Lower lobe of right lung (tissue), 2 donors: Measurements from ENCODE around the gene IDH2. TPM values are rescaled to one million over a fixed set of nuclear protein-coding genes. Genes with fewer than 3 reads are reported as not detected.

Experiments
- ATAC-seq, 2 donors: fragments of 200-7000 bp; cut with Tn5 transposase; one replicate each; pipeline ENCODE4 v1.9.1; 2020 to 2022; ENCODE audit warnings: mild to moderate bottlenecking in 2 of 2, moderate library complexity in 2 of 2
- DNase-seq: peaks from one replicate; pipeline ENCODE4 v3.0.0-alpha.2; 2020
- H3K27ac ChIP-seq: fragments of 200-600 bp; one replicate; pipeline ENCODE4 v1.8.0; 2022
- H3K27me3 ChIP-seq: fragments of 200-600 bp; one replicate; pipeline ENCODE4 v1.8.0; 2022; ENCODE audit warnings: low read depth
- H3K36me3 ChIP-seq: fragments of 200-600 bp; one replicate; pipeline ENCODE4 v1.8.0; 2022; ENCODE audit warnings: mild to moderate bottlenecking
- H3K4me1 ChIP-seq: fragments of 200-600 bp; one replicate; pipeline ENCODE4 v1.8.0; 2022
- H3K4me3 ChIP-seq: fragments of 200-600 bp; one replicate; pipeline ENCODE4 v1.8.0; 2022; ENCODE audit warnings: mild to moderate bottlenecking
- H3K9me3 ChIP-seq: fragments of 200-600 bp; one replicate; pipeline ENCODE4 v1.8.0; 2022
- intact Hi-C: fragments of 100-400 bp; cut with DNase I; formaldehyde crosslinking; loops from one replicate; pipeline ENCODE4 v1.11.0; 2022
- total RNA-seq: library from RNA; stranded (reverse); fragmentation: NEBNext Ultra II Directional; extraction: Animal tissue kit (Norgen Biotek cat#: 25700); gene quantifications from one replicate; pipeline ENCODE4 v1.2.1, GENCODE V29; 2021
- TF ChIP-seq, protein P1 (sequence below): fragments of 200-600 bp; IDR thresholded peaks from one replicate; pipeline ENCODE4 v1.8.0; 2022; ENCODE audit warnings: antibody characterized with exemption, mild to moderate bottlenecking
- donor health status: DM: no; HTN: yes; CAD: no; lungs with severe emphysema.

The IDH2 gene
- total RNA-seq, 1 donor from 2014 or later = 46.7 TPM

DNA sequence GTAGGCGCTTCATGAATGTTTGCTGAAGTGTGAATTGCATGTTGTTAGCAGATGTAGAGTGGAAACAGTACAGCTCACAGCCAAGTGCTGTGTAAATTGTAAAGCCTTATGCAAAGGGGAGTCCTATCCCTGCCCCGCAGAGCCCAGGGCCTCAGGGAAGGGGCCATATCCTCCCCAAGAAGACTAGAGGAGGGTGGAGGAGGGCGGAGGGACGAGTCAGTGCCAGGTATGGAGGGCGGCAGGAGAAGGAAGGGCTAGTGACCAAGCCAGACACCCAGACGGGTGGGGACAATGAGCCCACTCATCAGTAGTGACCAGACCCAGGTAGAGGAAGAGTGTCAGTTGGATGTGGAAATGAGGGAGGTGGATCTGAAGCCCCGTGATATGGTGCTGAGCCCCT, 56.0 kb downstream of the IDH2 start:
- Histone ChIP-seq H3K27ac (peak overlapping the region; percentile 78), H3K4me3 (no peak overlapping the region), H3K27me3 (no peaks in the 10 kb centered on the region), H3K4me1 (peaks cover 34% of the 10 kb centered on the region), H3K36me3 (no peaks in the 10 kb centered on the region), H3K9me3 (no peaks in the 10 kb centered on the region)
- TF ChIP-seq, protein P1, sequence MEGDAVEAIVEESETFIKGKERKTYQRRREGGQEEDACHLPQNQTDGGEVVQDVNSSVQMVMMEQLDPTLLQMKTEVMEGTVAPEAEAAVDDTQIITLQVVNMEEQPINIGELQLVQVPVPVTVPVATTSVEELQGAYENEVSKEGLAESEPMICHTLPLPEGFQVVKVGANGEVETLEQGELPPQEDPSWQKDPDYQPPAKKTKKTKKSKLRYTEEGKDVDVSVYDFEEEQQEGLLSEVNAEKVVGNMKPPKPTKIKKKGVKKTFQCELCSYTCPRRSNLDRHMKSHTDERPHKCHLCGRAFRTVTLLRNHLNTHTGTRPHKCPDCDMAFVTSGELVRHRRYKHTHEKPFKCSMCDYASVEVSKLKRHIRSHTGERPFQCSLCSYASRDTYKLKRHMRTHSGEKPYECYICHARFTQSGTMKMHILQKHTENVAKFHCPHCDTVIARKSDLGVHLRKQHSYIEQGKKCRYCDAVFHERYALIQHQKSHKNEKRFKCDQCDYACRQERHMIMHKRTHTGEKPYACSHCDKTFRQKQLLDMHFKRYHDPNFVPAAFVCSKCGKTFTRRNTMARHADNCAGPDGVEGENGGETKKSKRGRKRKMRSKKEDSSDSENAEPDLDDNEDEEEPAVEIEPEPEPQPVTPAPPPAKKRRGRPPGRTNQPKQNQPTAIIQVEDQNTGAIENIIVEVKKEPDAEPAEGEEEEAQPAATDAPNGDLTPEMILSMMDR = no peak
- intact Hi-C loops = no loop called here
- no peak for DNase-seq
- ATAC-seq = no peak

DNA sequence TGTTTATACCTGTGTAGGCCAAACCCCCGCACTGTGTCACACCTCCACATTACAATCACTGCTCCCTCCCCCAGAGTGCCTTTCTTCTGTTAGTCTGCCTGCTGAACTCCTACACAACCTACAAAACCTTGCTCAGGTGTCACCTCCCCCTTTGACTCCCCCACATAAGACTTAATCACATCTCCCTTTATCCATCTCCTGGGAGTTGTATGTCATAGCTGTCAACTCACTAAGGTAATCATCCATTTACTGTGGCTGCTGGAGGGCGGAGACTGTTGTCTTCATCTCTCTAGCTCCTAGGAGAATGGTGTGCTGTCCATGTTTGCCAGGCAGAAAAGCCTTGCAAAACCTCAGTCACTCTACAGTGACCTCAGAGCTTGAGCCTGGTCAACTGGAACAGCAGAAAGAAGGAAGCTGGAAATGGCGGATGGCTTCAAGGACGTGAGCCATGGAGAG, 57.3 kb downstream of the IDH2 start:
- ATAC-seq = no peak
- Histone ChIP-seq H3K36me3 (no peaks in the 10 kb centered on the region), H3K4me1 (peaks cover 43% of the 10 kb centered on the region), H3K9me3 (no peaks in the 10 kb centered on the region), H3K27me3 (no peaks in the 10 kb centered on the region), H3K4me3 (no peak overlapping the region), H3K27ac (no peak overlapping the region)
- TF ChIP-seq, protein P1 = no peak
- intact Hi-C loops = no loop called here
- DNase-seq = no peak

DNA sequence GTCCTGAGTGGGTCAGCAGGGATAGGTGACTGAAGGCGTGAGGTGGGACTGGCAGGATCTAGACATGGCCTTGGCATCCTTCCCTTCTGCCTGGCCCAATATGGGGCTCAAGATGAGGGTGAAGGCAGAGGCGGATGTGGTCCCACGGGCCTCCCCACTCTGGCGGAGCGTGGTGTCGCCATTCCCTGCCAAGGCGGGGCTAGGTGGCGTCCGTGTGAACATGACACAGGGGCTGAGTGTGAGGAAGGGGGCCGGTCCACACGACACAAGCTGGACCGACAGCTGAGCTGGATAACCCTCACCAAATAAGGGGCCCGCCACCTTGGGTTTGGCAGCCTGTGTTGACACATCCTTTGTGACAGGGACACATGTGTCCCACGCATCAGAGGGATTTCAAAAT, 58.1 kb downstream of the IDH2 start:
- H3K4me1 ChIP-seq = peaks cover 51% of the 10 kb centered on the region
- no peaks in the 10 kb centered on the region for H3K9me3 ChIP-seq
- H3K27ac ChIP-seq = no peak overlapping the region
- intact Hi-C loops = no loop called here
- no peak for ATAC-seq
- DNase-seq = peak; percentile 37
- no peaks in the 10 kb centered on the region for H3K27me3 ChIP-seq
- TF ChIP-seq, protein P1 = no peak
- H3K4me3 ChIP-seq = no peak overlapping the region
- H3K36me3 ChIP-seq = no peaks in the 10 kb centered on the region

DNA sequence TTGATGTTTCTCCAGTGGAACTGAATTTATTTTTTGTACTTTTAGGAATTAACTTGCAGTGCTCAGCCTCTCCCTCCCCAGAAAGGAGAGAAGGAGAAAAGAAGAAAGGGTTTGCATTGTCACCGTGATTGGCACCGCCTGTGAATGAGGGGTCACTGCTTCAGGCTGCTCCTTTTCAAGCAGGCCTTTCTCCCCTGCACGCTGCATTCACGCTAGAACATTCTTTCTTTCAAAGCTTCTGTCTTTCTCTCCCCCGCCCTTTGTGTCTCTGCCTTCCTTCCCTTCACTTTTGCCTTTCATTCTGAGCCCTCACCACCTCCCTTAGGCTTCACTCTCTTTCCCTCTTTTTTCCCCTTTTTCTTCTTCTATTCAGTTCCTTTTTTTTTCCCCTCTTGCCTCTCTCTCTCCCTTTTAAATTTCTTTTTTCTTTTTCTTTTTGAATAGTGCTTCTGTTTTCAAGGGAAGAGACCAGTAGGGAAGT, 58.7 kb downstream of the IDH2 start:
- ATAC-seq (no peak), DNase-seq (no peak)
- H3K9me3 ChIP-seq = no peaks in the 10 kb centered on the region
- intact Hi-C loops = no loop called here
- H3K4me3 ChIP-seq = no peak overlapping the region
- H3K27ac ChIP-seq = no peak overlapping the region
- peaks cover 55% of the 10 kb centered on the region for H3K4me1 ChIP-seq
- no peaks in the 10 kb centered on the region for H3K36me3 ChIP-seq
- H3K27me3 ChIP-seq = no peaks in the 10 kb centered on the region
- TF ChIP-seq, protein P1 = no peak

DNA sequence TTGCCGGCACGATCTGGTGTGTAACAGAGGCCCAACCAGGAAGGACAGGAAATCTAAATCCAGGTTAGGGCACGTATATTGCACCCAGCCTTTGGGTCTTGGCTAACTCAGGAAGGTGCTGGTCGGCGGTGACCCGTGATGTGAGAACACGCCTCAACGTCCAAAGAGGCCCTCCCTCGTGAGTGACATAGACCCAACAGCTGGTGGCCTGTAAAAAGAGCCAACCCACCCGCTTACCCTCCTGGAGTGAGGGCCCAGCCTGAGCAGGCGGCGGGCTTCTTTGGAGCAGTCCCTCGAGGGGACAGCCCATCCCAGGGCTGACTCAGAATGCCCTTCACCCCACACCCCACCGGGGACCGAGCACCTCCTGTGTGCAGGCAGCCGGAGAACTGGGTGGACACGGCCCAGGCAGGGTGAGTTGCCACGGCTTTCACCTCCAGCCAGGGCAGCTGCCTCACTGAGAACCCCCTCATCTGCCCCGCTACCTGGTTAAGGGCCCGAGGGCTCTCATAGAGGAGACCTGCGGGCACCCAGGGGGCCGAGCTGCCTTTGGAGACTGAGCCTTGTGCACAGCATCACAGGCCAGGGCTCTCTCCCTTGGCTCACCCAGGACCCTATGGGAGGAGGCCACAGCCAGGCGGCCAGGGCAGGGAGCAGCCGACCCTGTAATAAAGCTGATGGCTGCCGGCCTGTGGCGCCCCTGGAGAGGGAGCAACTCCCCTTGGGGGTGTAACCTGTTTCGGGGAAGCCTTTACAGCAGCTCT, 59.3 kb downstream of the IDH2 start:
- ATAC-seq (no peak), DNase-seq (peak; percentile 28)
- no peak overlapping the region for H3K4me3 ChIP-seq
- H3K27me3 ChIP-seq = no peaks in the 10 kb centered on the region
- no peaks in the 10 kb centered on the region for H3K9me3 ChIP-seq
- H3K36me3 ChIP-seq = no peaks in the 10 kb centered on the region
- TF ChIP-seq, protein P1 = no peak
- intact Hi-C loops = no loop called here
- peaks cover 55% of the 10 kb centered on the region for H3K4me1 ChIP-seq
- H3K27ac ChIP-seq = no peak overlapping the region
